GM19463 (cell line): ENCODE measurements around the gene TRIP12.
"Not testable (repeated sequence)": the region's sequence is repeated elsewhere in the genome, so short reads cannot be mapped to it uniquely, and the experiment has no call there.

Experiments used
- ATAC-seq: cut with Tn5 transposase; IDR thresholded peaks from one replicate; pipeline ENCODE4 v1.9.1; 2021; ENCODE audit warnings: mild to moderate bottlenecking, moderate library complexity; ENCODE audit not compliant: unreplicated experiment

Gene TRIP12

GRCh38 chr2:229921101-229921891 is 513 bp downstream of the TRIP12 start:
- peak; percentile 27 for ATAC-seq

- no peak for ATAC-seq
These were observed 1.7 kb downstream of the TRIP12 start for GRCh38 chr2:229920011-229920641.

GRCh38 chr2:229917793-229918192 is 4.0 kb downstream of the TRIP12 start:
- no peak for ATAC-seq

- no peak for ATAC-seq
These were observed 7.6 kb downstream of the TRIP12 start for GRCh38 chr2:229914171-229914570.

GRCh38 chr2:229910832-229911412 is 10.9 kb downstream of the TRIP12 start:
- ATAC-seq, result peak; percentile 85

GRCh38 chr2:229910147-229910831 is 11.5 kb downstream of the TRIP12 start:
- ATAC-seq, result peak; percentile 11

GRCh38 chr2:229909090-229909489 is 12.7 kb downstream of the TRIP12 start:
- ATAC-seq, result no peak

- ATAC-seq, result no peak
These were observed 16.2 kb downstream of the TRIP12 start for GRCh38 chr2:229905601-229906000.

GRCh38 chr2:229903037-229903436 is 18.8 kb downstream of the TRIP12 start:
- ATAC-seq, result no peak

GRCh38 chr2:229901819-229902218 is 20.0 kb downstream of the TRIP12 start:
- ATAC-seq, result no peak

- ATAC-seq, result not testable (repeated sequence)
These were observed 21.3 kb downstream of the TRIP12 start for GRCh38 chr2:229900514-229900913.

- ATAC-seq, result no peak
These were observed 21.8 kb downstream of the TRIP12 start for GRCh38 chr2:229900012-229900411.

- ATAC-seq, result no peak
These were observed 22.2 kb downstream of the TRIP12 start for GRCh38 chr2:229899604-229900003.

GRCh38 chr2:229896857-229897256 is 25.0 kb downstream of the TRIP12 start:
- no peak for ATAC-seq

- no peak for ATAC-seq
These were observed 32.8 kb downstream of the TRIP12 start for GRCh38 chr2:229889023-229889422.

GRCh38 chr2:229888031-229888430 is 33.8 kb downstream of the TRIP12 start:
- ATAC-seq, result no peak

- ATAC-seq, result no peak
These were observed 34.4 kb downstream of the TRIP12 start for GRCh38 chr2:229887441-229887840.

GRCh38 chr2:229884775-229885699 is 36.8 kb downstream of the TRIP12 start:
- peak; percentile 91 for ATAC-seq

GRCh38 chr2:229882583-229882982 is 39.2 kb downstream of the TRIP12 start:
- no peak for ATAC-seq

GRCh38 chr2:229880892-229881586 is 40.8 kb downstream of the TRIP12 start:
- ATAC-seq, result no peak
